SK-N-SH treated with all-trans-retinoic acid at 6 μM for 48 hours (cell line): ENCODE measurements around the gene EVI5.

Source experiments
- CSDC2 ChIP-seq: fragments of 250-450 bp; sonication (Bioruptor Pico); IDR thresholded peaks from 2 replicates; pipeline ENCODE4 v1.5.0; 2020; ENCODE audit warnings: mild to moderate bottlenecking, moderate library complexity
- PPARA ChIP-seq: fragments of 250-450 bp; sonication (Bioruptor Pico); IDR thresholded peaks from 2 replicates; pipeline ENCODE4 v1.5.0; 2020; ENCODE audit warnings: mild to moderate bottlenecking, borderline replicate concordance
- ZFP30 ChIP-seq: fragments of 450-650 bp; formaldehyde crosslinking; IDR thresholded peaks from 2 replicates; pipeline ENCODE4 v1.5.0; 2022; ENCODE audit warnings: mild to moderate bottlenecking, moderate library complexity
- ZNF8 ChIP-seq: fragments of 450-650 bp; formaldehyde crosslinking; IDR thresholded peaks from 2 replicates; pipeline ENCODE4 v1.5.0; 2020; ENCODE audit warnings: mild to moderate bottlenecking, moderate library complexity
- TF ChIP-seq, protein P1 (sequence below): fragments of 250-450 bp; sonication (Bioruptor Pico); IDR thresholded peaks from 2 replicates; pipeline ENCODE4 v1.8.0; 2020; ENCODE audit warnings: mild to moderate bottlenecking, moderate library complexity, borderline replicate concordance
- TF ChIP-seq, protein P2 (sequence below): fragments of 250-450 bp; sonication (Bioruptor Pico); IDR thresholded peaks from 2 replicates; pipeline ENCODE4 v1.5.1; 2020; ENCODE audit warnings: low read depth, mild to moderate bottlenecking, moderate library complexity

DNA sequence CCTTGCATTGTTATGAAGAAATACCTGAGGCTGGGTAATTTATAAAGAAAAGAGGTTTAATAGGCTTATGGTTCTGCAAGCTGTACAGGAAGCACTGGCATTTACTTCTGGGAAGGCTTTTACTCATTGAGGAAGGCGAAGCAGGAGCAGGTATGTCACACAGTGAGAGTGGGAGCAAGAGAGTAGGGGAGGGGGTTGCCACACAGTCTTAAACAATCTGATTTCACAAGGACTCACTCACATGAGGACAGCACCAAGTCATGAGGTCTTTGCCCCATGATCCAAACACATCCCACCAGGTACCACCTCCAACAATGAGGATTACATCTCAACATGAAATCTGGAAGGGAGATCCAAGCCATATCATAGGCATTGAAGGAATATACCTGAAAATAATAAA, 127.2 kb downstream of the EVI5 start:
- TF ChIP-seq ZNF8 (CRISPR knock-in tag) (no peak), CSDC2 (CRISPR knock-in tag) (no peak), PPARA (CRISPR knock-in tag) (no peak), ZFP30 (CRISPR knock-in tag) (no peak)
- TF ChIP-seq, protein P1, sequence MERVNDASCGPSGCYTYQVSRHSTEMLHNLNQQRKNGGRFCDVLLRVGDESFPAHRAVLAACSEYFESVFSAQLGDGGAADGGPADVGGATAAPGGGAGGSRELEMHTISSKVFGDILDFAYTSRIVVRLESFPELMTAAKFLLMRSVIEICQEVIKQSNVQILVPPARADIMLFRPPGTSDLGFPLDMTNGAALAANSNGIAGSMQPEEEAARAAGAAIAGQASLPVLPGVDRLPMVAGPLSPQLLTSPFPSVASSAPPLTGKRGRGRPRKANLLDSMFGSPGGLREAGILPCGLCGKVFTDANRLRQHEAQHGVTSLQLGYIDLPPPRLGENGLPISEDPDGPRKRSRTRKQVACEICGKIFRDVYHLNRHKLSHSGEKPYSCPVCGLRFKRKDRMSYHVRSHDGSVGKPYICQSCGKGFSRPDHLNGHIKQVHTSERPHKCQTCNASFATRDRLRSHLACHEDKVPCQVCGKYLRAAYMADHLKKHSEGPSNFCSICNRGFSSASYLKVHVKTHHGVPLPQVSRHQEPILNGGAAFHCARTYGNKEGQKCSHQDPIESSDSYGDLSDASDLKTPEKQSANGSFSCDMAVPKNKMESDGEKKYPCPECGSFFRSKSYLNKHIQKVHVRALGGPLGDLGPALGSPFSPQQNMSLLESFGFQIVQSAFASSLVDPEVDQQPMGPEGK (CRISPR knock-in tag), result no peak
- TF ChIP-seq, protein P2, sequence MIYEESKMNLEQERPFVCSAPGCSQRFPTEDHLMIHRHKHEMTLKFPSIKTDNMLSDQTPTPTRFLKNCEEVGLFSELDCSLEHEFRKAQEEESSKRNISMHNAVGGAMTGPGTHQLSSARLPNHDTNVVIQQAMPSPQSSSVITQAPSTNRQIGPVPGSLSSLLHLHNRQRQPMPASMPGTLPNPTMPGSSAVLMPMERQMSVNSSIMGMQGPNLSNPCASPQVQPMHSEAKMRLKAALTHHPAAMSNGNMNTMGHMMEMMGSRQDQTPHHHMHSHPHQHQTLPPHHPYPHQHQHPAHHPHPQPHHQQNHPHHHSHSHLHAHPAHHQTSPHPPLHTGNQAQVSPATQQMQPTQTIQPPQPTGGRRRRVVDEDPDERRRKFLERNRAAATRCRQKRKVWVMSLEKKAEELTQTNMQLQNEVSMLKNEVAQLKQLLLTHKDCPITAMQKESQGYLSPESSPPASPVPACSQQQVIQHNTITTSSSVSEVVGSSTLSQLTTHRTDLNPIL (CRISPR knock-in tag), result no peak
